Heart left ventricle (tissue), 16 donors: Measurements from ENCODE around the gene SND1. TPM values are rescaled to one million over a fixed set of nuclear protein-coding genes. Genes with fewer than 3 reads are reported as not detected.

Source experiments
- ATAC-seq, 4 donors: fragments of 200-7000 bp; cut with Tn5 transposase; one replicate each; pipeline ENCODE4 v1.9.1; 2020 to 2022; ENCODE audit warnings: moderate library complexity in 4 of 4, mild to moderate bottlenecking in 3 of 4, moderate number of reproducible peaks in 1 of 4
- DNase-seq, 5 donors: peaks; one replicate each; pipeline ENCODE4 v3.0.0-alpha.2; 2020
- H3K27ac ChIP-seq, 12 donors: fragments of 200-600 bp; sonication (generic) in 4 of 12; one replicate each; pipeline versions ENCODE4 v1.5.0 to v1.8.0; 2016 to 2022; ENCODE audit warnings: mild to moderate bottlenecking in 2 of 12
- H3K27me3 ChIP-seq, 9 donors: fragments of 200-600 bp; sonication (generic) in 2 of 9; one replicate each; pipeline versions ENCODE4 v1.5.1 to v1.8.0; 2016 to 2022; ENCODE audit warnings: mild to moderate bottlenecking in 3 of 9
- H3K36me3 ChIP-seq, 9 donors: fragments of 200-600 bp; sonication (generic) in 2 of 9; one replicate each; pipeline versions ENCODE4 v1.5.0 to v1.8.0; 2018 to 2022; ENCODE audit warnings: mild to moderate bottlenecking in 2 of 9
- H3K4me1 ChIP-seq, 12 donors: fragments of 200-600 bp; sonication (generic) in 4 of 12; one replicate each; pipeline versions ENCODE4 v1.5.0 to v1.8.0; 2016 to 2022; ENCODE audit warnings: mild to moderate bottlenecking in 3 of 12
- H3K4me3 ChIP-seq, 12 donors: fragments of 200-600 bp; sonication (generic) in 4 of 12; one replicate each; pipeline versions ENCODE4 v1.5.0 to v1.8.0; 2017 to 2022; ENCODE audit warnings: mild to moderate bottlenecking in 9 of 12, moderate library complexity in 4 of 12
- H3K9me3 ChIP-seq, 12 donors: fragments of 200-600 bp; sonication (generic) in 4 of 12; one replicate each; pipeline versions ENCODE4 v1.5.0 to v1.8.0; 2016 to 2022; ENCODE audit warnings: mild to moderate bottlenecking in 1 of 12
- POLR2A ChIP-seq, 2 donors: fragments of 450-650 bp; IDR thresholded peaks; one replicate each; pipeline ENCODE4 v1.6.1; 2017; ENCODE audit warnings: antibody characterized with exemption in 2 of 2, mild to moderate bottlenecking in 2 of 2, moderate library complexity in 2 of 2
- WGBS, 4 donors: extraction: QIAGEN DNeasy Blood & Tissue Kit in 2 of 4; methylation state at CpG; one replicate each; pipeline versions ENCODE4 v1.1.5 to v1.1.7; 2013 to 2018; 5-methylcytosine and 5-hydroxymethylcytosine counted together
- intact Hi-C, 10 donors: fragments of 100-400 bp; cut with DNase I; formaldehyde crosslinking; loops; one replicate each; pipeline versions ENCODE4 v1.11.1 to v1.14.2; 2022
- polyA plus RNA-seq, 2 donors: library from polyadenylated mRNA; stranded (reverse); fragments of 200-250 nt; gene quantifications; one replicate each; pipeline ENCODE4 v1.2.3, GENCODE V29; 2013
- total RNA-seq, 9 donors: library from RNA; depleted of rRNA in 2 of 9; stranded (reverse); fragments of >200 nt in 2 of 9; fragmentation: NEBNext Ultra II Directional in 3 of 9; extraction: Animal tissue kit (Norgen Biotek cat#: 25700) in 3 of 9; gene quantifications; one replicate each; pipeline versions ENCODE4 v1.1.0 to v1.2.4, GENCODE V29; 2016 to 2023
- TF ChIP-seq, protein P1 (sequence below), 12 donors: fragments of 200-600 bp; sonication (generic) in 4 of 12; IDR thresholded peaks; one replicate each; pipeline versions ENCODE4 v1.5.0 to v1.8.0; 2018 to 2022; ENCODE audit warnings: antibody characterized with exemption in 12 of 12, mild to moderate bottlenecking in 5 of 12
- donor health status: ischemic (EF 13 %, LVEDD 7.1; RV severe dilation, severe dysfunction).
- donor health status: healthy with polysubstance abuse.
- donor health status: DM: no; HTN: yes; CAD: no.
- donor health status: DM: no; HTN: no; CAD: no.
- donor health status: ischemic (EF 25% LVEDD 6.9; RV normal size, moderate dysfunction).
- donor health status: ischemic (EF 25% LVEDD 5.7; RV mildly dilated, moderate dysfunction).
- donor health status: healthy.
- donor health status: DM: yes; HTN: yes; CAD: no.
- donor health status: ischemic (EF 35%, LVEDD 5.7; RV mildly dilated, moderate dysfunction).
- donor health status: nonischemic (EF 11% LVEDD 7.7; RV severe dilation, severe dysfunction).
- donor health status: DM: yes; HTN: yes; CAD: no.
- donor health status: PGD.
- donor health status: ischemic (EF 29% LVEDD 5.4; RV normal size, mild dysfunction).
- donor health status: nonischemic (EF 23%, LVEDD 6.1; RV moderate dilation, normal function).

The SND1 gene
- total and polyA plus RNA-seq, 11 donors = 45.6 to 115 (median 76.3) TPM

DNA sequence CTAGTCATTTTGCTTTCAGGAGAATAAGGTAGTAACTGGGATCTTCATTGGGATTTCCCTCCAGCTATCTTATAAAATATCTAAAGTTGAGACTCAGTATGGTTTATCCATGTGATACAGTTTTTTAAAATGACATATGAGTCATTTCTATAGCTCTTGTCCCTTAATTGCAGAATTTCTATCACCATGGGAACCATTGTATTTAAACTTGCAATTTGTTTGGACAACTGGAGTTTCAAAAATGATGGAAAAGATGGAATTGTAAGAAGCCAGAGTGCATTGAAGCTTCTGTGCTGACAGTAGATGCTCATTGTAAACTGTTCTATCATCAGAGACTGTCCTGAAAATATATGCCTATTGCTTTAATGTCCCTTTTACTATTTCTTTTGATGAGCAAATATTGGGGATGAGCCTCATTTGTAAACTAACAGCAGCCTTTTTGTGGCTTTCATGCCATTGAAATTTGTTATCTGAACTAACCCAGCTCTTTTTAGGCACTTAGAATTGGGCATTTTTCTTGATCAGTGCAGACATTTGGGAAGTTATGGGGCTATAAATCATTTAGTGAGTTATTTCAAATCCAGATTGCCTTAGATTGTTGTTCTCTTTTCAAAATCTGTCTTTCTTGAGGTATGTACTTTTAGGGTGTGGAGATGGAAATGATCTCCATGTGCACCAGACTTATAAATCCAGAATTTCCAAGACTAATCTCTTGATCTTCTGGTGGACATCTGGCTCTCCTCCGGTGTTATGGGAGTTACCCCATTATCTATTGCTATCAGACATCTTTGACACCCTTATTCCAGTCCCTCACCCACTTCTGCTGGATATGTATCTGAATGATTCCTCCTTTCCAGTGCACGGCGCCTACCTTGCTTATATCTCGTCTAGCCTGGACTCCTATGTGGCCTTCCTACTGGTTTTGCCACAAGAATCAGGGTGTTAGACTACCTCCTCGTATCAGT is 159.0 kb downstream of the SND1 start:
- DNase-seq = no peak

DNA sequence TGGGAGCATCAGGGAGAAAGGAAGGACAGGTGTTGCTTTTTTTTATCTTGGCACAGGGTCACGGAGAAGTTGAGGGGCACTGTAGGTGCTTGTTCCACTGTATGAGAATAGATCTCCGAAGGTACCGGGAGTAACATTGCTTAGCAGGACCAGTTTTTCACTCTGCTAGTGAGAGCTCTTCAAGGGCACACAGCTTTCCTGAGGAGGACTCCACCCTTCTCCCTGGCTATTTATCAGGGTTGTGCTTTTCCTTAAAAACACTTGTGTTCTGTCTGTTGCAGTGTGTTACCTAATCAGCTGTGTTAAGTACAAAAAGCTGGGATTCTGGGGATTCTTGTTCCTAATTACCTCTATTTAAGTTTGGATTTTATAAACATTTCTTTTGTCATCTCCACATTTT is 160.5 kb downstream of the SND1 start:
- Histone ChIP-seq H3K27me3 (no peaks in the 10 kb centered on the region), H3K9me3 (no peaks in the 10 kb centered on the region), H3K36me3 (peaks cover 0 to 21% (median 0%) of the 10 kb centered on the region in 9 donors), H3K27ac (no peak overlapping the region), H3K4me1 (peaks cover 0 to 14% (median 4%) of the 10 kb centered on the region in 12 donors), H3K4me3 (no peak overlapping the region)
- 82 to 95% (median 90%) methylated on average over 3 of the region's 3 CpGs for WGBS, 4 donors
- intact Hi-C loops = no loop called here
- TF ChIP-seq, protein P1, sequence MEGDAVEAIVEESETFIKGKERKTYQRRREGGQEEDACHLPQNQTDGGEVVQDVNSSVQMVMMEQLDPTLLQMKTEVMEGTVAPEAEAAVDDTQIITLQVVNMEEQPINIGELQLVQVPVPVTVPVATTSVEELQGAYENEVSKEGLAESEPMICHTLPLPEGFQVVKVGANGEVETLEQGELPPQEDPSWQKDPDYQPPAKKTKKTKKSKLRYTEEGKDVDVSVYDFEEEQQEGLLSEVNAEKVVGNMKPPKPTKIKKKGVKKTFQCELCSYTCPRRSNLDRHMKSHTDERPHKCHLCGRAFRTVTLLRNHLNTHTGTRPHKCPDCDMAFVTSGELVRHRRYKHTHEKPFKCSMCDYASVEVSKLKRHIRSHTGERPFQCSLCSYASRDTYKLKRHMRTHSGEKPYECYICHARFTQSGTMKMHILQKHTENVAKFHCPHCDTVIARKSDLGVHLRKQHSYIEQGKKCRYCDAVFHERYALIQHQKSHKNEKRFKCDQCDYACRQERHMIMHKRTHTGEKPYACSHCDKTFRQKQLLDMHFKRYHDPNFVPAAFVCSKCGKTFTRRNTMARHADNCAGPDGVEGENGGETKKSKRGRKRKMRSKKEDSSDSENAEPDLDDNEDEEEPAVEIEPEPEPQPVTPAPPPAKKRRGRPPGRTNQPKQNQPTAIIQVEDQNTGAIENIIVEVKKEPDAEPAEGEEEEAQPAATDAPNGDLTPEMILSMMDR (IDR thresholded peaks at IDR 0.05) = no peak
- no peak for TF ChIP-seq POLR2A (IDR thresholded peaks at IDR 0.05)
- ATAC-seq (peak in 2 of 4 donors; percentile 37 to 42), DNase-seq (no peak)

More for the DNA sequence above, 159.0 kb downstream of the SND1 start:
- Histone ChIP-seq H3K36me3 (peaks cover 0 to 24% (median 0%) of the 10 kb centered on the region in 9 donors), H3K4me1 (peaks cover 0 to 13% (median 4%) of the 10 kb centered on the region in 12 donors), H3K4me3 (no peak overlapping the region), H3K9me3 (no peaks in the 10 kb centered on the region), H3K27ac (no peak overlapping the region), H3K27me3 (no peaks in the 10 kb centered on the region)
- no peak for TF ChIP-seq POLR2A (IDR thresholded peaks at IDR 0.05)
- TF ChIP-seq, protein P1 (IDR thresholded peaks at IDR 0.05) = no peak
- intact Hi-C loops = no loop called here
- no peak for ATAC-seq
- WGBS, 4 donors = 97 to 99% (median 98%) methylated on average over 5 of the region's 5 CpGs

- Histone ChIP-seq H3K4me3 (no peak overlapping the region), H3K27ac (no peak overlapping the region), H3K27me3 (no peaks in the 10 kb centered on the region), H3K4me1 (peaks cover 0 to 14% (median 4%) of the 10 kb centered on the region in 12 donors), H3K36me3 (peaks cover 0 to 6% (median 0%) of the 10 kb centered on the region in 9 donors), H3K9me3 (no peaks in the 10 kb centered on the region)
- TF ChIP-seq, protein P1 (IDR thresholded peaks at IDR 0.05) = no peak
- no peak for TF ChIP-seq POLR2A (IDR thresholded peaks at IDR 0.05)
- no peak for ATAC-seq
- intact Hi-C loops = no loop called here
- 80 to 87% (median 82%) methylated on average over 4 of the region's 4 CpGs for WGBS, 4 donors
- no peak for DNase-seq
Observed at GRCh38 chr7:127813991-127814541, 162.1 kb downstream of the SND1 start.

- 44 to 60% (median 57%) methylated on average over 3 of the region's 3 CpGs for WGBS, 4 donors
- Histone ChIP-seq H3K27me3 (no peaks in the 10 kb centered on the region), H3K4me1 (peaks cover 0 to 24% (median 3%) of the 10 kb centered on the region in 12 donors), H3K36me3 (no peaks in the 10 kb centered on the region), H3K4me3 (no peak overlapping the region), H3K9me3 (no peaks in the 10 kb centered on the region), H3K27ac (no peak overlapping the region)
- TF ChIP-seq, protein P1 (IDR thresholded peaks at IDR 0.05) = no peak
- TF ChIP-seq POLR2A (IDR thresholded peaks at IDR 0.05) = no peak
- ATAC-seq (no peak), DNase-seq (no peak)
- intact Hi-C loops = no loop called here
Observed at GRCh38 chr7:127815631-127816145, 163.7 kb downstream of the SND1 start.
